ENCODE data around the gene PNPLA6.

Gene PNPLA6

GRCh38 chr19:7603919-7604318 is 68.4 kb downstream of the PNPLA6 start:
- TF ChIP-seq CTCF (IDR thresholded peaks at IDR 0.05; ENCODE audit: insufficient read depth, low read length, poor library complexity, severe bottlenecking): no peak
- no peak overlapping the region for H3K4me3 ChIP-seq (replicated peaks; ENCODE audit: low read depth, low read length)
- no peak for DNase-seq (ENCODE audit: extremely low read depth, insufficient read length)

GRCh38 chr19:7605490-7606222 is 70.1 kb downstream of the PNPLA6 start:
- Histone ChIP-seq H3K4me3 (replicated peaks; ENCODE audit: low read depth, low read length) (no peak overlapping the region), H3K36me3 (ENCODE audit: control insufficient read depth, insufficient read depth, low read length) (no peaks in the 10 kb centered on the region), H3K27me3 (replicated peaks; ENCODE audit: control insufficient read depth, insufficient read depth, low read length) (no peaks in the 10 kb centered on the region)
- TF ChIP-seq CTCF (IDR thresholded peaks at IDR 0.05; ENCODE audit: insufficient read depth, low read length, poor library complexity, severe bottlenecking): no peak
- peak; percentile 52 for DNase-seq (ENCODE audit: extremely low read depth, insufficient read length)

More at GRCh38 chr19:7603919-7604318, 68.4 kb downstream of the PNPLA6 start:
- Histone ChIP-seq H3K36me3 (ENCODE audit: control insufficient read depth, insufficient read depth, low read length) (no peaks in the 10 kb centered on the region), H3K27me3 (replicated peaks; ENCODE audit: control insufficient read depth, insufficient read depth, low read length) (no peaks in the 10 kb centered on the region)

- H3K27me3 ChIP-seq (replicated peaks; ENCODE audit: control insufficient read depth, insufficient read depth, low read length): no peaks in the 10 kb centered on the region
- DNase-seq (ENCODE audit: extremely low read depth, insufficient read length): no peak
- no peaks in the 10 kb centered on the region; the same call in 1 of the 2 replicates for H3K36me3 ChIP-seq (ENCODE audit: control insufficient read depth, insufficient read depth, low read length)
- no peak for TF ChIP-seq CTCF (IDR thresholded peaks at IDR 0.05; ENCODE audit: insufficient read depth, low read length, poor library complexity, severe bottlenecking)
- H3K4me3 ChIP-seq (replicated peaks; ENCODE audit: low read depth, low read length): no peak overlapping the region
These were observed 70.8 kb downstream of the PNPLA6 start for GRCh38 chr19:7606289-7606688.

- no peak for DNase-seq (ENCODE audit: extremely low read depth, insufficient read length)
- Histone ChIP-seq H3K27me3 (replicated peaks; ENCODE audit: control insufficient read depth, insufficient read depth, low read length) (no peaks in the 10 kb centered on the region), H3K4me3 (replicated peaks; ENCODE audit: low read depth, low read length) (no peak overlapping the region), H3K36me3 (ENCODE audit: control insufficient read depth, insufficient read depth, low read length) (no peaks in the 10 kb centered on the region; the same call in 1 of the 2 replicates)
- TF ChIP-seq CTCF (IDR thresholded peaks at IDR 0.05; ENCODE audit: insufficient read depth, low read length, poor library complexity, severe bottlenecking): no peak
These were observed 71.8 kb downstream of the PNPLA6 start for GRCh38 chr19:7607212-7607873.

- Histone ChIP-seq H3K4me3 (replicated peaks; ENCODE audit: low read depth, low read length) (no peak overlapping the region), H3K36me3 (ENCODE audit: control insufficient read depth, insufficient read depth, low read length) (no peaks in the 10 kb centered on the region; the same call in 1 of the 2 replicates), H3K27me3 (replicated peaks; ENCODE audit: control insufficient read depth, insufficient read depth, low read length) (no peaks in the 10 kb centered on the region)
- no peak for TF ChIP-seq CTCF (IDR thresholded peaks at IDR 0.05; ENCODE audit: insufficient read depth, low read length, poor library complexity, severe bottlenecking)
- DNase-seq (ENCODE audit: extremely low read depth, insufficient read length): no peak
These were observed 72.5 kb downstream of the PNPLA6 start for GRCh38 chr19:7607874-7608560.
